Neural cell (in vitro differentiated cells): ENCODE measurements around the gene TBKBP1.

Experiments used
- EP300 ChIP-seq: fragments of 450-650 bp; conservative IDR thresholded peaks from 2 replicates; pipeline ENCODE4 v1.6.1; 2014; ENCODE audit warnings: antibody characterized with exemption, mild to moderate bottlenecking, moderate library complexity; ENCODE audit not compliant: poor library complexity, severe bottlenecking
- MXI1 ChIP-seq: fragments of 450-650 bp; conservative IDR thresholded peaks from 2 replicates; pipeline ENCODE4 v1.6.1; 2014; ENCODE audit warnings: antibody characterized with exemption, mild to moderate bottlenecking; ENCODE audit not compliant: poor library complexity, severe bottlenecking
- POLR2AphosphoS5 ChIP-seq: IDR thresholded peaks from 2 replicates; pipeline ENCODE4 v1.6.1; 2012
- SMC3 ChIP-seq: fragments of 450-650 bp; conservative IDR thresholded peaks from 2 replicates; pipeline ENCODE4 v1.6.1; 2014; ENCODE audit warnings: antibody characterized with exemption, mild to moderate bottlenecking, moderate library complexity; ENCODE audit not compliant: poor library complexity
- TAF1 ChIP-seq: IDR thresholded peaks from 2 replicates; pipeline ENCODE4 v1.6.1; 2012; ENCODE audit warnings: low read depth
- TF ChIP-seq, protein P1 (sequence below): fragments of 450-650 bp; IDR thresholded peaks from 2 replicates; pipeline ENCODE4 v1.5.1; 2014; ENCODE audit warnings: antibody characterized with exemption, mild to moderate bottlenecking, moderate library complexity; ENCODE audit not compliant: poor library complexity, severe bottlenecking

GRCh38 chr17:47733047-47733673, 39.2 kb downstream of the TBKBP1 start, which contains the start of gene TBX21:
- TF ChIP-seq, protein P1, sequence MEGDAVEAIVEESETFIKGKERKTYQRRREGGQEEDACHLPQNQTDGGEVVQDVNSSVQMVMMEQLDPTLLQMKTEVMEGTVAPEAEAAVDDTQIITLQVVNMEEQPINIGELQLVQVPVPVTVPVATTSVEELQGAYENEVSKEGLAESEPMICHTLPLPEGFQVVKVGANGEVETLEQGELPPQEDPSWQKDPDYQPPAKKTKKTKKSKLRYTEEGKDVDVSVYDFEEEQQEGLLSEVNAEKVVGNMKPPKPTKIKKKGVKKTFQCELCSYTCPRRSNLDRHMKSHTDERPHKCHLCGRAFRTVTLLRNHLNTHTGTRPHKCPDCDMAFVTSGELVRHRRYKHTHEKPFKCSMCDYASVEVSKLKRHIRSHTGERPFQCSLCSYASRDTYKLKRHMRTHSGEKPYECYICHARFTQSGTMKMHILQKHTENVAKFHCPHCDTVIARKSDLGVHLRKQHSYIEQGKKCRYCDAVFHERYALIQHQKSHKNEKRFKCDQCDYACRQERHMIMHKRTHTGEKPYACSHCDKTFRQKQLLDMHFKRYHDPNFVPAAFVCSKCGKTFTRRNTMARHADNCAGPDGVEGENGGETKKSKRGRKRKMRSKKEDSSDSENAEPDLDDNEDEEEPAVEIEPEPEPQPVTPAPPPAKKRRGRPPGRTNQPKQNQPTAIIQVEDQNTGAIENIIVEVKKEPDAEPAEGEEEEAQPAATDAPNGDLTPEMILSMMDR: no peak
- TF ChIP-seq MXI1 (no peak), TAF1 (no peak), POLR2AphosphoS5 (no peak), EP300 (no peak), SMC3 (no peak)
